Gastroesophageal sphincter (tissue), 3 donors: Measurements from ENCODE around the gene OGFRL1.

Experiments
- POLR2A ChIP-seq, 2 donors: fragments of 450-650 bp; IDR thresholded peaks; one replicate each; pipeline ENCODE4 v1.6.1; 2017; ENCODE audit warnings: antibody characterized with exemption in 2 of 2, mild to moderate bottlenecking in 2 of 2, moderate library complexity in 1 of 2
- TF ChIP-seq, protein P1 (sequence below), 4 experiments: fragments of 200-600 bp in 2 of 4; fragments of 450-650 bp in 2 of 4; sonication (generic) in 1 of 4; IDR thresholded peaks; one replicate each; pipeline ENCODE4 v1.5.1; 2017 to 2019; ENCODE audit warnings: antibody characterized with exemption in 4 of 4, mild to moderate bottlenecking in 2 of 4, moderate library complexity in 2 of 4

- TF ChIP-seq, protein P1, sequence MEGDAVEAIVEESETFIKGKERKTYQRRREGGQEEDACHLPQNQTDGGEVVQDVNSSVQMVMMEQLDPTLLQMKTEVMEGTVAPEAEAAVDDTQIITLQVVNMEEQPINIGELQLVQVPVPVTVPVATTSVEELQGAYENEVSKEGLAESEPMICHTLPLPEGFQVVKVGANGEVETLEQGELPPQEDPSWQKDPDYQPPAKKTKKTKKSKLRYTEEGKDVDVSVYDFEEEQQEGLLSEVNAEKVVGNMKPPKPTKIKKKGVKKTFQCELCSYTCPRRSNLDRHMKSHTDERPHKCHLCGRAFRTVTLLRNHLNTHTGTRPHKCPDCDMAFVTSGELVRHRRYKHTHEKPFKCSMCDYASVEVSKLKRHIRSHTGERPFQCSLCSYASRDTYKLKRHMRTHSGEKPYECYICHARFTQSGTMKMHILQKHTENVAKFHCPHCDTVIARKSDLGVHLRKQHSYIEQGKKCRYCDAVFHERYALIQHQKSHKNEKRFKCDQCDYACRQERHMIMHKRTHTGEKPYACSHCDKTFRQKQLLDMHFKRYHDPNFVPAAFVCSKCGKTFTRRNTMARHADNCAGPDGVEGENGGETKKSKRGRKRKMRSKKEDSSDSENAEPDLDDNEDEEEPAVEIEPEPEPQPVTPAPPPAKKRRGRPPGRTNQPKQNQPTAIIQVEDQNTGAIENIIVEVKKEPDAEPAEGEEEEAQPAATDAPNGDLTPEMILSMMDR (IDR thresholded peaks at IDR 0.05), result no peak
- no peak for TF ChIP-seq POLR2A (IDR thresholded peaks at IDR 0.05)
Measured at GRCh38 chr6:71290611-71291010, 2.0 kb downstream of the OGFRL1 start.
